Panc1 (cell line): ENCODE results near the gene PRDX2. TPM values are rescaled to one million over a fixed set of nuclear protein-coding genes. Genes with fewer than 3 reads are reported as not detected.

Experiments used
- ATAC-seq: fragments of 200-7000 bp; cut with Tn5 transposase; 2 replicates; pipeline ENCODE4 v1.9.1; 2020; ENCODE audit warnings: mild to moderate bottlenecking, moderate library complexity
- BruUV-seq: library from RNA; stranded (reverse); fragments of 400-500 nt; replicated peaks from 2 replicates; lab custom pipeline; 2021; lab: Mats Ljungman, UMichigan
- CTCF ChIA-PET: fragments of 300-600 bp; sonication (Branson Sonifier 250); formaldehyde crosslinking; loops from one replicate; lab custom pipeline; 2022; ENCODE audit warnings: antibody characterized with exemption; lab: Charles Lee
- POLR2A ChIA-PET: fragments of 300-600 bp; sonication (Branson Sonifier 250); formaldehyde crosslinking; loops from one replicate; lab custom pipeline; 2022; ENCODE audit warnings: antibody characterized with exemption; lab: Charles Lee
- DNase-seq: peaks from one replicate; pipeline ENCODE4 v3.0.0-alpha.2; 2010; ENCODE audit warnings: low read depth, low spot score
- H3K27ac ChIP-seq: 2 replicates; pipeline ENCODE4 v1.5.1; 2011; ENCODE audit warnings: mild to moderate bottlenecking, low read length, inconsistent platforms
- H3K27me3 ChIP-seq: fragments of 200-500 bp; sonication (Bioruptor generic); 2 replicates; pipeline ENCODE4 v1.6.0; 2014; ENCODE audit warnings: low read length, inconsistent platforms; ENCODE audit not compliant: control insufficient read depth, insufficient read depth
- H3K36me3 ChIP-seq: fragments of 200-500 bp; sonication (Bioruptor generic); 2 replicates; pipeline ENCODE4 v1.5.1; 2014; ENCODE audit warnings: inconsistent platforms, mild to moderate bottlenecking, low read length, moderate library complexity; ENCODE audit not compliant: control insufficient read depth, insufficient read depth
- H3K4me1 ChIP-seq: 2 replicates; pipeline ENCODE4 v1.5.1; 2011; ENCODE audit warnings: inconsistent platforms, mild to moderate bottlenecking, low read length, moderate library complexity; ENCODE audit not compliant: control insufficient read depth, insufficient read depth
- H3K4me3 ChIP-seq, 2 experiments: 2 replicates each; pipeline ENCODE4 v1.5.1; 2011 to 2012; ENCODE audit warnings: low read depth in 2 of 2, low read length in 2 of 2, mild to moderate bottlenecking in 2 of 2, inconsistent platforms in 1 of 2, moderate library complexity in 1 of 2
- H3K9me3 ChIP-seq: fragments of 200-500 bp; sonication (Bioruptor generic); 2 replicates; pipeline ENCODE4 v1.5.1; 2014; ENCODE audit warnings: low read depth, mild to moderate bottlenecking, inconsistent platforms, low read length, moderate library complexity; ENCODE audit not compliant: control insufficient read depth, insufficient read depth
- POLR2AphosphoS5 ChIP-seq: IDR thresholded peaks from 2 replicates; pipeline ENCODE4 v1.6.1; 2012; ENCODE audit warnings: mild to moderate bottlenecking, low read depth, low read length, moderate library complexity
- SIN3A ChIP-seq: IDR thresholded peaks from 2 replicates; pipeline ENCODE4 v1.6.1; 2012; ENCODE audit warnings: low read depth, mild to moderate bottlenecking, low read length, moderate library complexity, borderline replicate concordance; ENCODE audit not compliant: insufficient read depth
- TCF7L2 ChIP-seq: IDR thresholded peaks from 2 replicates; pipeline ENCODE4 v1.6.1; 2011; ENCODE audit warnings: mild to moderate bottlenecking, low read depth, low read length, inconsistent platforms
- in situ Hi-C: cut with HindIII; loops from 2 replicates; pipeline ENCODE4 v1.10.0; 2016; ENCODE audit warnings: low sequenced_read_pairs, low pct_unique_long_range_greater_than_20kb
- intact Hi-C: fragments of 100-400 bp; cut with micrococcal nuclease; formaldehyde crosslinking; loops from one replicate; pipeline ENCODE4 v1.10.0; 2022; ENCODE audit not compliant: unreplicated experiment
- total RNA-seq: library from RNA; stranded (reverse); gene quantifications from one replicate; pipeline ENCODE4 v1.2.1, GENCODE V29; 2021; ENCODE audit not compliant: unreplicated experiment
- TF ChIP-seq, protein P1 (sequence below), 2 experiments: IDR thresholded peaks; 2 replicates each; pipeline ENCODE4 v1.6.1; 2011 to 2012; ENCODE audit warnings: low read depth in 2 of 2, control low read depth in 1 of 2, low read length in 1 of 2, mild to moderate bottlenecking in 1 of 2, moderate library complexity in 1 of 2; ENCODE audit not compliant: insufficient read depth in 1 of 2
- TF ChIP-seq, protein P2 (sequence below): fragments of 450-650 bp; IDR thresholded peaks from 2 replicates; pipeline ENCODE4 v1.5.1; 2017; ENCODE audit warnings: mild to moderate bottlenecking

The PRDX2 gene
- total RNA-seq, 1 experiment from 2014 or later = 61.0 TPM

DNA sequence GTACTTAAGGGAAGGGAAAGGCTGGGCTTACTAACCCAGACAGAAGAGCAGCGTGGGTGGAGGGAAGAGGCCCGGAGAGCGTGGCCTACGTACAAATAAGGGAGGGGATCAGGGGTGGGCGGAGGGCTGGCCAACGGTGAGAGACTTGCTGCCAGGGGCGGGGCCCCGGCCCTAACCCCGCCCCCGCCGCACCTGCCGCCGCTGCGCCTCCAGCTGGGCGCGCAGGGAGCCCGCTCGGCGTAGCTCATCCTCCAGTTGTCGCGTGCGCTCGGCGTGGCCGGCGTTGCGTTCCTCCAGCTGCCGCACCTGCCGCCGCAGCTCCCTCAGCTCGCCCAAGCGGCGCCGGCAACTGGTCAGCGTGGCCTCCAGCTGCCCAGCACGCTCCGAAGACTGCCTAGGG is 31.9 kb downstream of the PRDX2 start:
- Histone ChIP-seq H3K27me3 (no peaks in the 10 kb centered on the region), H3K4me1 (no peaks in the 10 kb centered on the region), H3K27ac (no peak overlapping the region), H3K4me3 (no peak overlapping the region), H3K9me3 (no peaks in the 10 kb centered on the region), H3K36me3 (no peaks in the 10 kb centered on the region)
- intact Hi-C loops (no loop called here), in situ Hi-C loops (no loop called here)
- BruUV-seq = no TSS peak
- POLR2A ChIA-PET = no interaction called here
- ATAC-seq (no peak), DNase-seq (no peak)
- CTCF ChIA-PET = interaction anchor here (0.7 kb wide), 1 partner anchor 1118 kb away, joined by 3 read pairs; no protein-coding TSS in a partner anchor
- no peak for TF ChIP-seq TCF7L2
- TF ChIP-seq SIN3A = no peak
- TF ChIP-seq, protein P1, sequence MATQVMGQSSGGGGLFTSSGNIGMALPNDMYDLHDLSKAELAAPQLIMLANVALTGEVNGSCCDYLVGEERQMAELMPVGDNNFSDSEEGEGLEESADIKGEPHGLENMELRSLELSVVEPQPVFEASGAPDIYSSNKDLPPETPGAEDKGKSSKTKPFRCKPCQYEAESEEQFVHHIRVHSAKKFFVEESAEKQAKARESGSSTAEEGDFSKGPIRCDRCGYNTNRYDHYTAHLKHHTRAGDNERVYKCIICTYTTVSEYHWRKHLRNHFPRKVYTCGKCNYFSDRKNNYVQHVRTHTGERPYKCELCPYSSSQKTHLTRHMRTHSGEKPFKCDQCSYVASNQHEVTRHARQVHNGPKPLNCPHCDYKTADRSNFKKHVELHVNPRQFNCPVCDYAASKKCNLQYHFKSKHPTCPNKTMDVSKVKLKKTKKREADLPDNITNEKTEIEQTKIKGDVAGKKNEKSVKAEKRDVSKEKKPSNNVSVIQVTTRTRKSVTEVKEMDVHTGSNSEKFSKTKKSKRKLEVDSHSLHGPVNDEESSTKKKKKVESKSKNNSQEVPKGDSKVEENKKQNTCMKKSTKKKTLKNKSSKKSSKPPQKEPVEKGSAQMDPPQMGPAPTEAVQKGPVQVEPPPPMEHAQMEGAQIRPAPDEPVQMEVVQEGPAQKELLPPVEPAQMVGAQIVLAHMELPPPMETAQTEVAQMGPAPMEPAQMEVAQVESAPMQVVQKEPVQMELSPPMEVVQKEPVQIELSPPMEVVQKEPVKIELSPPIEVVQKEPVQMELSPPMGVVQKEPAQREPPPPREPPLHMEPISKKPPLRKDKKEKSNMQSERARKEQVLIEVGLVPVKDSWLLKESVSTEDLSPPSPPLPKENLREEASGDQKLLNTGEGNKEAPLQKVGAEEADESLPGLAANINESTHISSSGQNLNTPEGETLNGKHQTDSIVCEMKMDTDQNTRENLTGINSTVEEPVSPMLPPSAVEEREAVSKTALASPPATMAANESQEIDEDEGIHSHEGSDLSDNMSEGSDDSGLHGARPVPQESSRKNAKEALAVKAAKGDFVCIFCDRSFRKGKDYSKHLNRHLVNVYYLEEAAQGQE (IDR thresholded peaks at IDR 0.05; ENCODE audit: insufficient read depth in 1 of 2, low read depth in 2 of 2, low read length in 1 of 2) = no peak
- TF ChIP-seq POLR2AphosphoS5 = no peak
- TF ChIP-seq, protein P2, sequence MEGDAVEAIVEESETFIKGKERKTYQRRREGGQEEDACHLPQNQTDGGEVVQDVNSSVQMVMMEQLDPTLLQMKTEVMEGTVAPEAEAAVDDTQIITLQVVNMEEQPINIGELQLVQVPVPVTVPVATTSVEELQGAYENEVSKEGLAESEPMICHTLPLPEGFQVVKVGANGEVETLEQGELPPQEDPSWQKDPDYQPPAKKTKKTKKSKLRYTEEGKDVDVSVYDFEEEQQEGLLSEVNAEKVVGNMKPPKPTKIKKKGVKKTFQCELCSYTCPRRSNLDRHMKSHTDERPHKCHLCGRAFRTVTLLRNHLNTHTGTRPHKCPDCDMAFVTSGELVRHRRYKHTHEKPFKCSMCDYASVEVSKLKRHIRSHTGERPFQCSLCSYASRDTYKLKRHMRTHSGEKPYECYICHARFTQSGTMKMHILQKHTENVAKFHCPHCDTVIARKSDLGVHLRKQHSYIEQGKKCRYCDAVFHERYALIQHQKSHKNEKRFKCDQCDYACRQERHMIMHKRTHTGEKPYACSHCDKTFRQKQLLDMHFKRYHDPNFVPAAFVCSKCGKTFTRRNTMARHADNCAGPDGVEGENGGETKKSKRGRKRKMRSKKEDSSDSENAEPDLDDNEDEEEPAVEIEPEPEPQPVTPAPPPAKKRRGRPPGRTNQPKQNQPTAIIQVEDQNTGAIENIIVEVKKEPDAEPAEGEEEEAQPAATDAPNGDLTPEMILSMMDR = no peak

DNA sequence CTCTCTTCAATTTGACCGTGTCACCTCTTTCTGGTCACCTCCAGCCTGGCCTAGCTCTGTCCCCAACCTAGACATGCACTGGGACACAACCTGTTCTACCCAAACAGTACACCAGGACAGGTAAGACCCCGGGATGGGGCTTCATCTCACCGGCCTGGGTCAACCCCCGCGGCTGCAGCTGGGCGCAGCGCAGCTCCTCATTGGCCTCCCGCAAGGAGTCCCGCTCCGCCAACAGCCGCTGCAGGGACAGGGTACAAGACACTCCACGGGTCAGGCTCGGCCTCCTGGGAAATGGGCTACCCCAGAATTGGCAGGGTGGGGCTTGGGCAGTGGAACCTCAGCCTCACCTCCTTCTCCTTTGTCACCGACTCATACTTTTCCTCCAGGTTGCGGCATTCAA is 33.9 kb downstream of the PRDX2 start:
- H3K4me1 ChIP-seq = no peaks in the 10 kb centered on the region
- POLR2A ChIA-PET = interaction anchor here (0.7 kb wide), 1 partner anchor 12 kb away, joined by 3 read pairs; no protein-coding TSS in a partner anchor
- CTCF ChIA-PET = interaction anchor here (1.0 kb wide), 1 partner anchor 28 kb away, joined by 4 read pairs; no protein-coding TSS in a partner anchor
- no peak for ATAC-seq
- H3K9me3 ChIP-seq = no peaks in the 10 kb centered on the region
- intact Hi-C loops (no loop called here), in situ Hi-C loops (no loop called here)
- no TSS peak for BruUV-seq
- TF ChIP-seq TCF7L2 (no peak), SIN3A (no peak)
- H3K36me3 ChIP-seq = no peaks in the 10 kb centered on the region
- H3K4me3 ChIP-seq = no peak overlapping the region
- no peak for DNase-seq
- no peaks in the 10 kb centered on the region for H3K27me3 ChIP-seq
- no peak overlapping the region for H3K27ac ChIP-seq

DNA sequence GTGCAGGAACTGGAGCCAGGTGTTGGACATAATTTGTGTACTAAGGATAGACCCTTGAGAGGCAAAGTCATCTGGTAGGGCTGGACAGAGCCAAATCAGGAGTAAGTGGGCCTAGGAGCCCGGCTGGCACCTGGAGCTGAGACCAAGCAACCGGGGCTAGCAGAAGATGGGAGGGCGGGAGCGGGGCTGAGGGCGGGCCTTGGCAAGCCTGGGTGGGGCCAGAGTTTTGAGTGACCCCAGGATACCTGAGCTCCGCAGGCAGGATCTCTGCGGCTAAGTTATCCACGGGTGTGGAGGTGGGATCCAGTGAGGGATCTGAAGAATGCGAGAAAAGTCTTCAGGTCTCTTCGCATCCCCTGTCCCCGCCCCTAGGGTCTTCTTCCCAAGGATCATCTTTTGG is 34.5 kb downstream of the PRDX2 start:
- H3K27ac ChIP-seq = no peak overlapping the region
- POLR2A ChIA-PET = interaction anchor here (1.7 kb wide), 1 partner anchor 25 kb away, joined by 5 read pairs; the partner anchor contains the start of gene JUNB
- no peaks in the 10 kb centered on the region for H3K4me1 ChIP-seq
- CTCF ChIA-PET = interaction anchor here (1.0 kb wide), 1 partner anchor 29 kb away, joined by 4 read pairs; no protein-coding TSS in a partner anchor
- H3K27me3 ChIP-seq = no peaks in the 10 kb centered on the region
- no TSS peak for BruUV-seq
- TF ChIP-seq, protein P2 = no peak
- no peak for TF ChIP-seq POLR2AphosphoS5
- DNase-seq (no peak), ATAC-seq (no peak)
- H3K36me3 ChIP-seq = no peaks in the 10 kb centered on the region
- intact Hi-C loops (no loop called here), in situ Hi-C loops (no loop called here)
- H3K9me3 ChIP-seq = no peaks in the 10 kb centered on the region
- no peak overlapping the region for H3K4me3 ChIP-seq
